PC-3 (cell line): ENCODE measurements around the gene RFLNA. TPM values are rescaled to one million over a fixed set of nuclear protein-coding genes. Genes with fewer than 3 reads are reported as not detected.

Source experiments
- ATAC-seq: fragments of 200-7000 bp; cut with Tn5 transposase; 2 replicates; pipeline ENCODE4 v1.9.1; 2020; ENCODE audit warnings: mild to moderate bottlenecking, moderate library complexity
- BruUV-seq: library from RNA; stranded (reverse); fragments of 400-500 nt; replicated peaks from 2 replicates; lab custom pipeline; 2021; lab: Mats Ljungman, UMichigan
- CTCF ChIA-PET: fragments of 300-600 bp; sonication (Branson Sonifier 250); formaldehyde crosslinking; loops from one replicate; lab custom pipeline; 2022; ENCODE audit warnings: antibody characterized with exemption; lab: Charles Lee
- POLR2A ChIA-PET: fragments of 300-600 bp; sonication (Branson Sonifier 250); formaldehyde crosslinking; loops from one replicate; lab custom pipeline; 2022; ENCODE audit warnings: antibody characterized with exemption; ENCODE audit not compliant: unreplicated experiment; lab: Charles Lee
- DNase-seq: peaks from one replicate; pipeline ENCODE4 v3.0.0-alpha.2; 2015
- H2AFZ ChIP-seq: fragments of 300-600 bp; sonication (generic); 2 replicates; pipeline ENCODE4 v1.6.0; 2016; ENCODE audit warnings: antibody characterized with exemption, low read length
- H3F3A ChIP-seq: fragments of 300-600 bp; sonication (generic); one replicate; pipeline ENCODE4 v1.6.0; 2017; ENCODE audit warnings: antibody characterized with exemption, low read length, control low read depth, mild to moderate bottlenecking; ENCODE audit not compliant: unreplicated experiment
- H3K27ac ChIP-seq: fragments of 300-600 bp; sonication (generic); 2 replicates; pipeline ENCODE4 v1.5.1; 2016; ENCODE audit warnings: mild to moderate bottlenecking, low read length
- H3K27me3 ChIP-seq: fragments of 300-600 bp; sonication (generic); 2 replicates; pipeline ENCODE4 v1.6.1; 2016; ENCODE audit warnings: low read length, mixed read lengths
- H3K36me3 ChIP-seq: fragments of 300-600 bp; sonication (generic); 2 replicates; pipeline ENCODE4 v1.6.1; 2016; ENCODE audit warnings: low read depth, mixed run types, low read length, mixed read lengths
- H3K4me1 ChIP-seq: fragments of 300-600 bp; sonication (generic); 2 replicates; pipeline ENCODE4 v1.5.1; 2016; ENCODE audit warnings: low read length; ENCODE audit not compliant: insufficient read depth
- H3K4me2 ChIP-seq: fragments of 300-600 bp; sonication (generic); 2 replicates; pipeline ENCODE4 v1.6.0; 2016; ENCODE audit warnings: low read length
- H3K4me3 ChIP-seq: fragments of 300-600 bp; sonication (generic); 2 replicates; pipeline ENCODE4 v1.5.1; 2016; ENCODE audit warnings: mild to moderate bottlenecking, low read length, mixed read lengths
- H3K79me2 ChIP-seq: fragments of 300-600 bp; sonication (generic); 2 replicates; pipeline ENCODE4 v1.6.1; 2017; ENCODE audit warnings: low read length, mixed read lengths
- H3K9ac ChIP-seq: fragments of 300-600 bp; sonication (generic); 2 replicates; pipeline ENCODE4 v1.6.0; 2016; ENCODE audit warnings: mild to moderate bottlenecking, low read length
- H3K9me2 ChIP-seq: fragments of 300-600 bp; sonication (generic); replicated peaks from 2 replicates; pipeline ENCODE4 v1.6.1; 2016; ENCODE audit warnings: mixed run types, low read length, mixed read lengths
- H3K9me3 ChIP-seq: fragments of 300-600 bp; sonication (generic); 2 replicates; pipeline ENCODE4 v1.6.1; 2016; ENCODE audit warnings: low read length, mixed read lengths
- H4K20me1 ChIP-seq: fragments of 300-600 bp; sonication (generic); 2 replicates; pipeline ENCODE4 v1.6.1; 2016; ENCODE audit warnings: low read length, mixed read lengths
- CTCF ChIP-seq: fragments of 300-600 bp; sonication (generic); conservative IDR thresholded peaks from 2 replicates; pipeline ENCODE4 v1.5.1; 2017; ENCODE audit warnings: antibody characterized with exemption, low read depth, mild to moderate bottlenecking, low read length
- EZH2 ChIP-seq: fragments of 300-600 bp; sonication (generic); IDR thresholded peaks from one replicate; pipeline ENCODE4 v1.6.1; 2017; ENCODE audit warnings: antibody characterized with exemption, mild to moderate bottlenecking, low read length; ENCODE audit not compliant: unreplicated experiment
- EZH2phosphoT487 ChIP-seq: fragments of 300-600 bp; sonication (generic); IDR thresholded peaks from 2 replicates; pipeline ENCODE4 v1.6.1; 2018; ENCODE audit warnings: mild to moderate bottlenecking, antibody characterized with exemption, low read length, borderline replicate concordance
- intact Hi-C: fragments of 100-400 bp; cut with micrococcal nuclease; formaldehyde crosslinking; loops from 2 replicates; pipeline ENCODE4 v1.9.0; 2023
- total RNA-seq: library from RNA; depleted of rRNA; stranded (reverse); fragments of >200 nt; gene quantifications from 2 replicates; pipeline ENCODE4 v1.2.3, GENCODE V29; 2014

The RFLNA gene
- total RNA-seq, 1 experiment from 2014 or later, result not detected

GRCh38 chr12:124327362-124328043, 32.6 kb downstream of the RFLNA start:
- H4K20me1 ChIP-seq, result no peaks in the 10 kb centered on the region
- no peaks in the 10 kb centered on the region for H3F3A ChIP-seq
- H3K9ac ChIP-seq, result no peak overlapping the region
- H3K9me3 ChIP-seq, result peaks cover 7% of the 10 kb centered on the region; the same call in 1 of the 2 replicates
- H3K27ac ChIP-seq, result no peak overlapping the region
- ChIA-PET CTCF (no interaction called here), POLR2A (no interaction called here)
- TF ChIP-seq EZH2phosphoT487 (no peak), EZH2 (no peak), CTCF (no peak)
- H3K27me3 ChIP-seq, result no peaks in the 10 kb centered on the region
- ATAC-seq (no peak), DNase-seq (no peak)
- no peak overlapping the region for H2AFZ ChIP-seq
- H3K36me3 ChIP-seq, result peaks cover 89% of the 10 kb centered on the region
- H3K4me2 ChIP-seq, result no peak overlapping the region
- intact Hi-C loops, result no loop called here
- BruUV-seq, result no TSS peak
- H3K4me3 ChIP-seq, result no peak overlapping the region
- no peaks in the 10 kb centered on the region for H3K9me2 ChIP-seq
- no peaks in the 10 kb centered on the region for H3K79me2 ChIP-seq
- no peaks in the 10 kb centered on the region for H3K4me1 ChIP-seq

GRCh38 chr12:124328116-124328515, 33.2 kb downstream of the RFLNA start:
- Histone ChIP-seq H4K20me1 (0 out of 2 replicates have a peak, but pooled peaks cover 4% of the 10 kb centered on the region), H3K4me2 (no peak overlapping the region), H3K27ac (no peak overlapping the region), H3K9ac (no peak overlapping the region), H3K79me2 (no peaks in the 10 kb centered on the region), H3K9me2 (no peaks in the 10 kb centered on the region), H3K9me3 (peaks cover 7% of the 10 kb centered on the region; the same call in 1 of the 2 replicates), H3K4me1 (no peaks in the 10 kb centered on the region), H2AFZ (no peak overlapping the region), H3K27me3 (no peaks in the 10 kb centered on the region), H3F3A (no peaks in the 10 kb centered on the region), H3K4me3 (no peak overlapping the region), H3K36me3 (peaks cover 95% of the 10 kb centered on the region)
- POLR2A ChIA-PET, result no interaction called here
- DNase-seq (no peak), ATAC-seq (no peak)
- TF ChIP-seq CTCF, result no peak
- no peak for TF ChIP-seq EZH2
- no peak for TF ChIP-seq EZH2phosphoT487
- BruUV-seq, result no TSS peak
- intact Hi-C loops, result no loop called here
- CTCF ChIA-PET, result no interaction called here

GRCh38 chr12:124328636-124329035, 33.7 kb downstream of the RFLNA start:
- ChIA-PET POLR2A (no interaction called here), CTCF (no interaction called here)
- H3K36me3 ChIP-seq, result peaks cover 94% of the 10 kb centered on the region

More at GRCh38 chr12:124328636-124329035, 33.7 kb downstream of the RFLNA start:
- H3K9ac ChIP-seq, result no peak overlapping the region
- no TSS peak for BruUV-seq
- no peak overlapping the region for H2AFZ ChIP-seq
- ATAC-seq, result no peak
- H3K4me2 ChIP-seq, result no peak overlapping the region
- no peaks in the 10 kb centered on the region for H3K4me1 ChIP-seq
- no peak overlapping the region for H3K27ac ChIP-seq
- intact Hi-C loops, result no loop called here
- no peaks in the 10 kb centered on the region for H3K79me2 ChIP-seq
- H3F3A ChIP-seq, result no peaks in the 10 kb centered on the region
- peaks cover 4% of the 10 kb centered on the region; the same call in 1 of the 2 replicates for H3K9me3 ChIP-seq
- no peak overlapping the region for H3K4me3 ChIP-seq
- no peaks in the 10 kb centered on the region for H3K9me2 ChIP-seq
- no peaks in the 10 kb centered on the region for H3K27me3 ChIP-seq
- H4K20me1 ChIP-seq, result 0 out of 2 replicates have a peak, but pooled peaks cover 4% of the 10 kb centered on the region
- TF ChIP-seq CTCF (no peak), EZH2phosphoT487 (no peak), EZH2 (no peak)
- no peak for DNase-seq
